Ishikawa (cell line): ENCODE measurements around the gene METTL24.

Experiments
- CEBPB ChIP-seq: IDR thresholded peaks from 2 replicates; pipeline ENCODE4 v1.6.1; 2012
- CREB1 ChIP-seq: IDR thresholded peaks from 2 replicates; pipeline ENCODE4 v1.6.1; 2012; ENCODE audit warnings: low read depth
- EGR1 ChIP-seq: IDR thresholded peaks from 2 replicates; pipeline ENCODE4 v1.6.1; 2012
- EP300 ChIP-seq: IDR thresholded peaks from 2 replicates; pipeline ENCODE4 v1.6.1; 2012; ENCODE audit warnings: borderline replicate concordance
- FOXM1 ChIP-seq: IDR thresholded peaks from 2 replicates; pipeline ENCODE4 v1.6.1; 2012; ENCODE audit warnings: low read depth, borderline replicate concordance
- MAX ChIP-seq: IDR thresholded peaks from 2 replicates; pipeline ENCODE4 v1.6.1; 2012
- NFIC ChIP-seq: IDR thresholded peaks from 2 replicates; pipeline ENCODE4 v1.6.1; 2012
- RAD21 ChIP-seq: IDR thresholded peaks from 2 replicates; pipeline ENCODE4 v1.6.1; 2012; ENCODE audit warnings: low read depth
- REST ChIP-seq: IDR thresholded peaks from 2 replicates; pipeline ENCODE4 v1.6.1; 2012; ENCODE audit warnings: low read depth, mild to moderate bottlenecking
- TAF1 ChIP-seq: IDR thresholded peaks from 2 replicates; pipeline ENCODE4 v1.6.1; 2012; ENCODE audit warnings: low read depth, mild to moderate bottlenecking
- TCF12 ChIP-seq: IDR thresholded peaks from 2 replicates; pipeline ENCODE4 v1.6.1; 2012; ENCODE audit warnings: low read depth
- TEAD4 ChIP-seq: IDR thresholded peaks from 2 replicates; pipeline ENCODE4 v1.6.1; 2012
- USF1 ChIP-seq: IDR thresholded peaks from 2 replicates; pipeline ENCODE4 v1.6.1; 2012
- YY1 ChIP-seq: IDR thresholded peaks from 2 replicates; pipeline ENCODE4 v1.6.1; 2012; ENCODE audit warnings: low read depth
- ZBTB7A ChIP-seq: IDR thresholded peaks from 2 replicates; pipeline ENCODE4 v1.6.1; 2012; ENCODE audit warnings: low read depth

METTL24 gene

GRCh38 chr6:110270165-110270564, 88.0 kb downstream of the METTL24 start:
- TF ChIP-seq TEAD4: no peak
- no peak for TF ChIP-seq TAF1

GRCh38 chr6:110269623-110270022, 88.5 kb downstream of the METTL24 start:
- TF ChIP-seq CEBPB: no peak
- no peak for TF ChIP-seq EP300
- TF ChIP-seq RAD21: no peak
- no peak for TF ChIP-seq NFIC
- TF ChIP-seq REST: no peak
- no peak for TF ChIP-seq YY1
- TF ChIP-seq TAF1: no peak

- TF ChIP-seq FOXM1 (no peak), ZBTB7A (no peak), TCF12 (no peak), REST (no peak), CEBPB (no peak), EP300 (no peak), EGR1 (no peak), TEAD4 (no peak), RAD21 (no peak), TAF1 (no peak), MAX (no peak), USF1 (no peak), CREB1 (no peak), YY1 (no peak), NFIC (no peak)
These were observed 91.2 kb downstream of the METTL24 start for GRCh38 chr6:110266996-110267395.

GRCh38 chr6:110265273-110265672, 92.9 kb downstream of the METTL24 start:
- no peak for TF ChIP-seq TAF1
- no peak for TF ChIP-seq ZBTB7A
- no peak for TF ChIP-seq EP300
- no peak for TF ChIP-seq CREB1
- TF ChIP-seq TEAD4: no peak
- TF ChIP-seq USF1: no peak
- no peak for TF ChIP-seq EGR1
- TF ChIP-seq MAX: no peak
- no peak for TF ChIP-seq RAD21
- no peak for TF ChIP-seq CEBPB
- TF ChIP-seq REST: no peak
- no peak for TF ChIP-seq NFIC
- no peak for TF ChIP-seq FOXM1
- no peak for TF ChIP-seq TCF12
- no peak for TF ChIP-seq YY1

GRCh38 chr6:110256366-110256765, 101.8 kb downstream of the METTL24 start:
- TF ChIP-seq ZBTB7A: no peak
- no peak for TF ChIP-seq CEBPB
- no peak for TF ChIP-seq MAX
- no peak for TF ChIP-seq NFIC
- no peak for TF ChIP-seq CREB1
- no peak for TF ChIP-seq EGR1
- no peak for TF ChIP-seq EP300
- no peak for TF ChIP-seq TCF12
- no peak for TF ChIP-seq FOXM1
- no peak for TF ChIP-seq USF1
- no peak for TF ChIP-seq TAF1
- no peak for TF ChIP-seq YY1
- TF ChIP-seq TEAD4: no peak
